HG03103 (cell line): ENCODE results near the gene CDYL.

Source experiments
- ATAC-seq: cut with Tn5 transposase; IDR thresholded peaks from one replicate; pipeline ENCODE4 v1.9.1; 2021; ENCODE audit warnings: low read depth; ENCODE audit not compliant: unreplicated experiment

The CDYL gene

GRCh38 chr6:4929097-4929718 is 153.0 kb downstream of the CDYL start:
- no peak for ATAC-seq

DNA sequence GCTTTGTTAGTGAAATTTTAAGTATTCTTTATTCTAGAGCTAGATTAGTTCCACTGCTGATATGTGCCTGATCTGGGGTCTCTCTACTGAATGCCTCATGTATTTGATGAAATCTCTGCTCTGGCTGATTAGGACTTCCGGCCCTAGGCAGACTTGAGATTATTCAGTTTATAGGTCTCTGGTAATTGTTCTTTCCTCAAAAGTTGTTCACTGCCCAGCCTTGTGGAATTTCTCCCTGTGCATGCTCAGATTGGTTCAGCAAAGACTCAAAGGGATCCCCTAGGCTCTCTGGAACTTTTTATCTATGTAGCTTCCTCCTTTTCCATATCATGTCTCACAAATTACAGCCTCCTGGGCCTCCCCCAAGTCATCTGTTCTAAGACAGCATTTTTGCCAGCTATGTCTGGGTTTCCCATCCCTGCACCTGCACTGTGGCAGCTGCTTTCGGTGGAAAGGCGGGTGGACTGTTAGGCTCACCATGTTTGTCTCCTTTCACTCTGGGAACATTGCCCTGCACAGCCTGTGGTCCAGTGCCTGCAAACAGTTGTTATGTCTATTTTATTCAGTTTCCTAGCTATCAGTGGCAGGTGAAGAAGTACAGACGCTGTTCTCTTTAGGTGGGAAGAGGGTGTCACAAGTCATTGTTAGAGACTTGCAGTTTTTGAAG is 154.0 kb downstream of the CDYL start:
- ATAC-seq = no peak

GRCh38 chr6:4931530-4932227 is 155.5 kb downstream of the CDYL start:
- no peak for ATAC-seq

DNA sequence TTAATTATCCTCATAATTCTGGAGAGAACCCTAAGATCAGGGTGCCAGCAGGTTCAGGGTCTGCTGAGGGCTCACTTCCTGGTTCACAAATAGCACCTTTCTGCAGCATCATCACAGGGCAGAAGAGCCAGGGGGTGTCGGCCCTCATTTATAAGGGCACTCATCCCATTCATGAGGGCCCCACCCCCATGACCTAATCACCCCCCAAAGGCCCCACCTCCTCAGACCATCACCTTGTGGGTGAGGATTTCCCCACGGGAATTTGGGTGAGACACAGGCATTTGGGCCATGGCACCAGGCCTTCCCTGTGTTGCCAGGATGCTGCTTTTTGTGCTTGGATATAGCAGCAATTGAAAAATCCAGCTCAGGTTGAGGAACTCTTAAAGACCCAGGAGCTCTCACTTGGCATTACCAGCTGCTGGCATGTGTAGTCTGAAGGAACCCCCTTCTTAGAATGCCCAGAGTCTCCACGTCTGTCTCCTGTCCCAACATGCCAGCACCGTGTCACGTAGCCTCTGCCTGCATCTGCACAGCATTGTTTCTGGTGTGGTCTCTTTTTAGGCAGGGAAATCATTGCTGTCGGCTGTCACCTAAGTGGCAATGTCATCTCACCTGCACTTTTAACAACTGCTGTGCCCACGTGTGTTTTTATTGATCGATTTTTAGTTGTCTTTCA is 156.2 kb downstream of the CDYL start:
- ATAC-seq = no peak

DNA sequence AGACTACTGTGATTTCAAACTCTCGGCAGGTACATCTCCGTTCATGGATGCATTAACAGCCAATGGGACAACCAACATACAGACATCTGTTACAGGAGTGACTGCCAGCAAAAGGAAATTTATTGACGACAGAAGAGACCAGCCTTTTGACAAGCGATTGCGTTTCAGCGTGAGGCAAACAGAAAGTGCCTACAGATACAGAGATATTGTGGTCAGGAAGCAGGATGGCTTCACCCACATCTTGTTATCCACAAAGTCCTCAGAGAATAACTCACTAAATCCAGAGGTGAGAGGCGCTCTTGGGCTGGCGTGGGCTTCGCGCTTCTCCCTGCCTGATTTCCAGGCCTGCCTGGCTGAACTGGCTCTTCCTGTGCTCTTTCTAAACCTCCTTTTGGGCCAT is 159.3 kb downstream of the CDYL start:
- ATAC-seq = no peak

- ATAC-seq = no peak
Measured at GRCh38 chr6:4935975-4936680, 159.9 kb downstream of the CDYL start.

- ATAC-seq = no peak
Measured at GRCh38 chr6:4936681-4937041, 160.5 kb downstream of the CDYL start.

DNA sequence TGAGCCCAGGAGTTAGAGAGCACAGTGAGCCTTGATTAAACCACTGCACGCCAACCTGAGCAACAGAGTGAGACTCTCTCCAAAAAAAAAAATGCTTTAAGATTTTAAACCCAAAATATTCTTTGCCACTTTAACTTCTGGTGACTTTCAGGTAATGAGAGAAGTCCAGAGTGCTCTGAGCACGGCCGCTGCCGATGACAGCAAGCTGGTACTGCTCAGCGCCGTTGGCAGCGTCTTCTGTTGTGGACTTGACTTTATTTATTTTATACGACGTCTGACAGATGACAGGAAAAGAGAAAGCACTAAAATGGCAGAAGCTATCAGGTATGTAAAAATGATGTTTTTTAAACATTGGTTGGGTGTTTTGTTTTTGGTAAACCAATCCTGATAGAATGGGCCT is 161.2 kb downstream of the CDYL start:
- ATAC-seq = no peak

DNA sequence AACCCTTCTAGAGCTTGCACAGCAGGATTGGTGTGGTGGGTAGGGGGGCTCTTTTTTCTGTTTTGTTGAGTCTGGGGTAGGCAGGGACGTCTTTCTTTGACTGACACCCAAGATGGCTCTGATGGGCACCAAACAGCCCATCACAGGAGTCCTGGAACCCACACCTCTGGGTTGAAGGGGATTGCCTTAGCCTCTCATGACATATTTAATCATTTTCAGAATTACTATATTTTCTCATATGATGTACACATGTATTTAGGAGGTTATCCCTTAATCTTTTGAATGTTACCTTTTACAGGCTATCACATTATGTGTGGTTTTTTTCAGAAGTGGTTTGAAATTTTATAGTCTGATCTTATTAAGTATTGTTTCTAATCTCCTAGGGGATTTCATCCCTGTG is 163.0 kb downstream of the CDYL start:
- no peak for ATAC-seq

- ATAC-seq = no peak
Measured at GRCh38 chr6:4940416-4940815, 164.2 kb downstream of the CDYL start.

DNA sequence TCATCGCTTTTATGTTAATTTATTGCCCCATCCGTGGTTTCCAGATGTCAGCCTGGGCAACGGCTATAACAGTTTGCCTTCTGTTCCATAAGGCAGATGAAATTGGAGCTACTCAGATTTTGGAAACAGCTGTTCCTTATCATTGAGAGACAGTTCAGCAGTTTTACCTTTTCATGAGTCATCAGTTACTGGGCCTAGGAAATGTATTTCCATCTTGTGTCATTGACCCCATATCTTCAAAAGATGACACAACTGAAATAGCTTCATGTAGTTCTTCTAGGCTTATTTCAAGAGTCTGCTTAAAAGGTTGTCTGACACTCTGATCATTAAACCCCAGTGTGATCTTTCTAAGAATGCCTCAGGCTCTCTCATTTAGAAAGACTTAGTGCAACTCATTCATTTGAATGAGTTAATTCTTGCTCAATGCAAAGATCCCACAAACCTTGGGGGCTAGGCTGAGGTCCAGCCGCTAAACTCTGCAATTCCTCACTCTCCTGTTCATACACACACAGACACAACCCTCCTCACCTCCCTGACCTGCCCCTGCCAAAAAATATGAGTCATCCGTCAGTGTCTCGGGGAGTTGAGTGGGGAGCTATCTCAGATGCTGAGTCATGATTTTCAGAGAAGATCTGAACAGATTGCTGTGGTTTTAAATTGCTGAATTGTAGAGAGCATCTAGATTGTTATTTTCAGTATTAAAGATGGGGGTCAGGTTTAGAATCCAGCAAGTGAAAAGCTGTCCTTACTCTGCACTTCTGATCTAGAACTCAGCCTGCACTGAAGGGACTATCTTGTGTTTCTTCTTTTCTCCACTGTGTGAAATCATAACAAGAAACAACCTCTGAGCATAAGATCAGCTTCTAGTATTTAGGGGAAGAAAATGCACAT is 165.8 kb downstream of the CDYL start:
- no peak for ATAC-seq

DNA sequence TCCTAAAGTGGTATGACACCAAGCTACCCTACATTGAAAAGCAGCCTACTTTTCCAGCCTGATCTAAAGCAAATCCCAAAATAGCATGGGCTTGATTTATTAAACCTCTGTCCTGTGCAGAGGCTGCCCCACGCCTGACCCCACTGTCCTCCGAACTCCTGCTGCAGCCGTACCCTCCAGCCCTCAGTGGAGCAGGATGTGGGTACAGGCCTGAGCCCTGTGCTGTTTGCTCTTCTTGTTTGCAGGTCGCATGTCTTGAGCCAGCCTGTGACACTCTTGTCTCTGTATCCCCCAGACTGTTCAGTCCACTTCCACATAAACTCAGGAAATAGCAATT is 166.4 kb downstream of the CDYL start:
- no peak for ATAC-seq

DNA sequence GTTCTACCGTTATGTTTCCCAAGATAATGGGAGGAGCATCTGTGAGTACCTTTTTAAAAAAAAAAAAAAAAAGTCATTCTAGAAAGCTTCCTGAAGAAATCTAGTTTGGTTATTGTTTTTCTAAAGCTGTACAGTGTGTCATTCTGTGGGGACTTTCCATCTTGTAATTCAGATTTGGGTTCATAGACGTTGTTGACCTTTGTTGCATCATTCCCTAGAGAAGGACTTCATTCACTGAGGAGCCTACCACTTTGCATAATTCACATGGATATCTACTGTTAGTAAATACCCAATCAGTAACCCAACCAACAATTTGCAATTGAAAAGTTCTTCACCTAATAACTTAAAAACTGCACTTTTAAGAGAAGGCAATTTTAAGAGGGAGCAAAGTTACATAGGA is 167.5 kb downstream of the CDYL start:
- ATAC-seq = no peak

DNA sequence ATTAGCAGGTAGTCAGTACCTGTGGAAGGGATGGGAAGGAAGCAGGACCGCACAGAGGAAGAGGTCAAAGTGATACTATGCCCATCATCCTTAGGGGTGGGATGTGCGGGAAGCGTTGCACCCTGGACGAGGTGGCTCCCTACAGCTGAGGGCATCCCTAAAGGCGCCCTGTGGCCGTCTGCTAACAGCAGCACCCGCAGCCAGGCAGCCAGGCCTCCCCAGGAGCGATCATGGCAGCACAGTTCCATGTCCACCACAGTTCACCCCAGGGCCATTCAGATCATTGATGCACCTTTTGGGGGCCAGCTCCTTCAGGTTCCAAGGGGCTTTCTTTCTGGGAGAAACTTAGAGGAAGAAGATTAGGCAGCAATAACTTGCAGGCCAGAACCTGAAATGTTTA is 168.1 kb downstream of the CDYL start:
- no peak for ATAC-seq

GRCh38 chr6:4946521-4946920 is 170.3 kb downstream of the CDYL start:
- ATAC-seq = no peak

- ATAC-seq = no peak
Measured at GRCh38 chr6:4947716-4948115, 171.5 kb downstream of the CDYL start.

DNA sequence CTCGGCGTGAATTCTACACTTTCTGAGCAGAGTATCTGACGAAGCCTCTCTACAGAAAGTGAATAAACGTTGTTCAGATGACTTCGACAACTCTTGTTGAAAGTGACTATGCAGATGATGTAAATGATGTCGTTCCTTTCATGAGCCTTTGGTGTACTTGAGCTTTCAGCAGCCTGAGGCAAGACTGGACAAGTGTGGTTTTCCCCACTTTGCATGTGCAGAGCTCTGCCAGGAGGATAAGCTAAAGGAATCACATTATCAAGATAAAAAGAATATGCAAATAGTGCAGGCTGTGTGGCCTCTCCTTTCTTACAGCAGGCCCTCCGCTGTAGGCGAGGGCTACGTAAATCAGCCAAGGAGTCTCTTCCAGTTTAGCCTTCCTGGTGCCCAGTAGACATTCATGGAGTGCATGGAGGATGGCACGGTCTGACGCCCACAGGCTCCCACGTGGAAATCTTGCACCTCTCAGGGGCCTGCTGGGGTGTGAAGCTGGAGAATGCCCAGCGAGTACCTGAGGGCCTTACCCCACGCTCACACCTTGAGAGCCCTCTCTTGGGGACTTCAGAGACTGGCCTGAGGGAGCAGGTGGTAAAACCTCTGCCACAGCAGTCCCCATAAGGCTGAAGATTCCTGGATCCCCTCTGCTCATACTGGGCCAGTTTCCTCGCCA is 172.7 kb downstream of the CDYL start:
- no peak for ATAC-seq

- ATAC-seq = no peak
Measured at GRCh38 chr6:4950076-4950475, 173.9 kb downstream of the CDYL start.

DNA sequence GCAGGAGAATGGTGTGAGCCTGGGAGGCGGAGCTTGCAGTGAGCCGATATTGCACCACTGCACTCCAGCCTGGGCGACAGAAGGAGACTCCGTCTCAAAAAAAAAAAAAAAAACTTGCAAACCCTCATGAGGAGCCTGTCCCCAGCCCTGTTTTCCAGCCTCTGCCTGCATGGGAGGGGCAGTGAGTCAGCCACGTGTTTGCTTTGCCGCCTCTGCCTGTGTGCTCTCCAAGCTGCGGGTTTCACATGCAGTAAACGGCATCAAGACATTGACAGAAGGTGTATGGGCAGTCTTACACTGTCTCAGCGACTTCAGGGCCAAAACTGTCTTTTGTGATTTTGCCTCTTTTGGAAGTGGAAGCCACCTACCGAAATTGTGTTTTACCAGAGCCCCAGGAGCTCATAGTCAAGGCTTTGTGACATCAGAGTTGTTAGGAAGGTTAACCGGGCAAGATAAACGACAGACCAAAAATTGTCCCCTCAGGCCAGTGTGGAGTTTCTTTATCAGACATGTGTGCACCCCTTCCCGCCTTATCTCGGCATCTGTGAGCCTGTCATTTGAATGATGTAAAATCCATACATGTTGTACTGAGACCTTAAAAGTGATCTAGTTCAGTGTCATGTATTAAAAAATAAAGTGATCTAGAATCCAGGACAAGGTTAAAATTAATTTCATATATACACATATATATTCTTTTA is 174.8 kb downstream of the CDYL start:
- ATAC-seq = no peak
